HG03108 (cell line): Measurements from ENCODE around the gene CLEC2B.
A peak's percentile ranks its signal among the peaks of the same experiment; 100 is the strongest.

Source experiments
- ATAC-seq: cut with Tn5 transposase; IDR thresholded peaks from one replicate; pipeline ENCODE4 v1.9.1; 2021; ENCODE audit warnings: moderate library complexity; ENCODE audit not compliant: unreplicated experiment

CLEC2B gene

DNA sequence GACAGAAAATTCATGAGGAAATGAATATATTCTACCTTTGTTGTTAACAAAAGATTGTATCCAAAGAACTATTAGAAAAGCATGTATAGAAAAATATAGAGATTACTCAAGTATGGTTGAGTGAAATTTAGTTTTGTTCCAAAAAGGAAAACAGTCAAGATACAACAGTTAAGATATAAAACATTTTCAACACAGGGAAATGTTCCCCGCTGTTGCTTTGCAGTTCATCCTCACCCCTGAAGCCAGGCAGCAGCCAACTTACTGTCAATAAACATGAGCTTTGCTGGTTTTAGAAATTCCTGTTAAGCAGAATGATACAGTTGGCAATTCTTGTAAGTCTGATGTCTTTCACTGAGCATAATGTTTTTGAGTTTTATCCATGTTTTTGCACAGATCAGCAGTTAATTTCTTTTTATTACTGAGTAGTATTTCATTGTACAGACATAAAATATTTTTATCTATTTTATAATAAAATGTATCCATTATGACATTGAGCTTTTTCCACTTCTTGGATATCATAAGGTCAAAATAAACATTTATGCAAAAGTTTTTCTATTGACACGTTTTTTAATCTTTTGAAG, 1.2 kb upstream of the CLEC2B start:
- no peak for ATAC-seq

DNA sequence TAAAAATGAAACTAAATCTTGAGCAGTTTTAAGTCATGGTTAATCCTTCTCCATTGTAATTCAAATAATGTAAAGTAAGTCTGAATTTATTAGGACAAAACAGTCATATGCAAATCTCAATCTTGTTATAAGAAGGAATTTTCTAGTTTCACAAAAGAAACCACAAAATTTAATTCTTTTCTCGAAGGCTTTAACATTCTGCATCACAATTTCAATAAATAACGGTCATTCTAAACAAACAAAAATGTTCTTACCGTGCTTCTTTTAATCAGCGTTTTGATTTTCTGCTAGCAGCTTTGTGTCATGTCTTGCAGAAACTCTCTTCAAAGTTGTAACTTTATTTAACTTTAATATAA, 225 bp downstream of the CLEC2B start:
- no peak for ATAC-seq

DNA sequence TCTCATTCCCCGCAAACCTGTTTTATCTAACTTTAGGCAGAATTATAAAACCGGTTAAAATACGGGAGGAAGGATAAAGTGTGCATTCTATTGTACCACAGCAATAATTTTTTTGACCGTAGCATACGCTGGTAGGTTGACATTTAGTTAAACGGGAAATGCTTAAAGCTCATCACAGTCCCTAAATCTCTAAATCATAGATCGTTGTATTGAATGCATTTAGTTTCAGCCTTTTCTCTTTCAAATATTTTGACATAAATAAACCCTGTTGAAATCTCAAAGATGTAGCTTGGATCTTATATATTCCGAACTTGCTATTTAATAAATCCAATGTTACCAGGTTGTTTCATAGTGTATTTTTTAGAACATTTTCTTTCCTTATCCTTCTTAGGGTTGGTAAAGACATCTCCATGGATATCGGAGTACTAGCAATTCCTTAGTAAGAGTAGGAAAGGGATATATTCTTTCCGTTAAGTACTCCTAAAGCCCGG, 798 bp downstream of the CLEC2B start:
- ATAC-seq, result no peak

DNA sequence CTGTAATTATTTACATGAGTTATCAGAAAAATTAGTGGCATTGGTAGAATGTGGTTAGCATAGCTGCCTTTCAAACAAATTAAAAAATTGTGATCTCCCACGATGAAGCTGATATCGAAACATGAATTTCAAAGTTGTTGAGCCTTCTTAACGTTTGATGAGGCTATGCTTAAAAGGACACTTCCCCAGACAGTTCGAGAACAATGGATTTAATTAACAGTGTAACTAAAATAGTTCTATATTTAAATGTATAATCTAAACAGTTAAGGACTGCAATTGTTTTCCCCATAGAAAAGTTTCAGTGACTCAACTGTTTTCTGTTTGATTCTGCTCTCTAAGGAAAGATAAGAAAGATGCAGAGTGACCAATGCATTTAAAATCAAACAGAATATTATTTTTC, 1.6 kb downstream of the CLEC2B start:
- ATAC-seq, result no peak

DNA sequence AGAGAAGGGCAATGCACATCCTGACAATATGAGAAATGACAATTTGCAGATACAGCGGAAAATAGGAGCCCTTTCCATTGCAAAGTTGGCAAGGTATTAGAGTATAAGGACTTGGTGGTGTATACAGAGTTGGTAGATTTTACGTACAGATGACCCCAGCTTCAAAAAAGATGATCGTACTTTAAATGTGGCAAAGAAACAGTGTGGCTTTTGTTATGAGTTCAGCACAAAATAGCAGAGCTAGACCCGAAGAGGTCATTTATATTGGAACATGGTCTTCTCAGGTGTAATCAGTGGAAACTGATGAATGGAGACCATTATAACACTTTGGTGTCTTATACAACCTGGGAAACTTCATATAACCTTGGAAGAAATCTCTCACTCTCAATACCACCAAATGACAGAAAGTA, 2.3 kb downstream of the CLEC2B start:
- ATAC-seq, result no peak

DNA sequence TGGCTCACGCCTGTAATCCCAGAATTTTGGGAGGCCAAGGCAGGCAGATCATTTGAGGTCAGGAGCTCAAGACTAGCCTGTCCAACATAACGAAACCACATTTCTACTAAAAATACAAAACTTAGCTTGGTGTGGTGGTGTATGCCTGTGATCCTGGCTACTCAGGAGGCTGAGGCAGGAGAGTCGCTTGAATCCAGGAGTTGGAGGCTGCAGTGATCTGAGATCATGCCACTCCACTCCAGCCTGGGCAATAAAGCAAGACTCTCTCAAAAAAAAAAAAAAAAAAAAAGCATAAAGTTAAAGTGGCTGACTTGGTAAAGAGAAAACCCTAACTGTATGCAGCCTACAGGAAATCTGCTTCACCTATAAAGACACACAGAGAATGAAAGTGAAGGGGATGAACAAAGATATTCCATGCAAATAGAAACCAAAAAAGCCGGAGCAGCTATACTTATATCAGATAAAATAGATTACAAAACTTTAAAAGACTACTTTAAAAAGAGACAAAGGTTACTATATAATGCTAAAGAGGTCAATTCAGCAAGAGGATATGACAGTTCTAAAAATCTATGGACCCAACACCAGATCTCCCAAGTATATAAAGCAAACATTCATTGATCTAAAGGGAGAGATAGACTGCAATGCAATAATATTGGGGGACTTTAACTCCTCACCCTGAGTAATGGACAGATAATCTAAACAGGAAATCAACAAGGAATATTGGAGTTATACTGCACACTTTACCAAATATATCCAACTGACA, 4.1 kb downstream of the CLEC2B start:
- no peak for ATAC-seq

DNA sequence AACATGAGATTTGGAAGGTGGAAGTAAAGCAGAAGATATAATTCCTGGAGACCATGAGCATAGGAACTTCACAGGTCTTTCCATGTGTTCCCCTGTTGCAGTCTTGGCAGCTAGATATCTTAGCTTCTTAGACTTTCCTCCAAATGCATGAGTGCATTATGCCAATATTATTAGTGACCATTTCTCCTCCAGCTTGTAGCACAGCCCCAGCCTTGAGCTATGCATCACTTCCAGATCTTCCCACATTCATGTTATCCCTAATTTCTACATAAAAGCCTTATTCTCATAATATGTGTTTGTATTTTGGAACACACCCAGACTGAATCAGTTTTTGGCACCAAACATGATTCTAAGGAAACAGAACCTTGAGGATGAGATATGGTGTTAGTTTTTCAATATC, 11.0 kb downstream of the CLEC2B start:
- no peak for ATAC-seq

DNA sequence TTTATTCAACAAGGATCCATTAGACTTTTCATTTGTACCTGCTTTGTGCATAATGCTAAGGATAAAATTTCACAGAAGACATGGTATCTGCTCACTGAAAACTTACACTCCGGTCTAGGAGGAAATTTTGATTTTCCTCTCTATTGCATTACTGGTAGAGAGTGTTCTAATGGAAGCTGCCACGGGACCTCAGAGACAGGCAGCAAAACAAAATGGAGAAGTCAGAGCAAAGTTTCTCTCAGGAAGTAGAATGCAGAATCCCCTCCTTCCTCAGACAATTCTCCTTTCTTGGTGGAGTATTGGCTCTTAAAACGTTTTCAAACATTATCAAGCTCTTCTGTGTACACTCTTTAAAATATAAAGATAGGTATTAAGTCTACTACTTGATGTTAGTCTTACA, 12.3 kb downstream of the CLEC2B start:
- no peak for ATAC-seq

DNA sequence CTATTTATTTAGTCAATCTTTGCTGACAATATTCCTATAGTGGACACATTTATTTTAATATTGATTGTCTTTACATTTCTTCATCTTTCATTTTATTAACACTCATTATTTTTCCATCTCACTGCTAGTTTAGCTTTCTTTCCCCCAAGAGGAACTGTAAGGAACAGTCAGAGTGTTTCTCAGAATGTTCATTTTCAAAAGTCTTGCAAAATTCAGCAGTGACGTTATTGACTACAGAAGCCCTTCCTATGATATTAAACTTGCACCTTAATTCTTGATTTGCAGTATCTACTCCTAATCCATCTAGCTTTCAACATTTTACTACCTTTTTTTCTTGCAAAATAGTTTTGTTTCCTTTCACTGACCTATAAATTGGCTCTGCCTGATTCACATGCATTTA, 13.0 kb downstream of the CLEC2B start:
- ATAC-seq, result no peak

DNA sequence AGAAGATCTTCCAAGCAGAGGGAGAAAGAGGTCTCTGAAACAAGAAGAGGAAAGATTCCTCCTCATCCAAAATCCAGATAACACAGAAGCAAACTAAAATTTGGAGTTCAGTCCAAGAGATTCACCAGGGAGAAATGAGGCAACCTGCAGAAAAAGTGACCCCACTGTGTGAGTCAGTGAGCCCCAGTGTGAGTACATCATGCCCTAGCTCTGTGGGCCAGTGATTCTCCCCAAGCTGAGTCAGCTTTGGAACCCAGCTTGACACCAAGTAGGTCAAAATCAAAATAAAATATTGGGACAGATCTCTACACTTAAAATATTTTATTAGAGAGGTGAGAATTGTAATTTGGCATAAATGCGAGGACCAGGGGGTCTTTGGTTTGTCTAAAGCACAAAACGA, 17.2 kb downstream of the CLEC2B start:
- no peak for ATAC-seq

DNA sequence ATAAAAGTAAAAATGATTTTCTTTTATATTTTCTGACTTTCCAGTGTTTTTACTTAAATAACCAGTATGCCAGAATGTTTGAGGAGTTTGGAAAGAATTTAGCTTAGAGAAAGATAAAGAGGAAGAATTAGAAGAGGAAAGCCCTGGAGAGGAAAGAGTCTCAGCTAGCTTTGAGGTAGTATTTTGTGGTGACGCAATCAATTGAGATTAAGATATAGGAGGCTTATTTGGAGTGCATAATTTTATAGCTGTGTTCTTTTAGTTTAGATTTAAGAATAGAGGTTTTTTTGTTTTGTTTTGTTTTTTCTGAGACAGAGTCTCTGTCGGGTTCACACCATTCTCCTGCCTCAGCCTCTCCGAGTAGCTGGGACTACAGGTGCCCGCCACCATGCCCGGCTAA, 18.1 kb downstream of the CLEC2B start:
- no peak for ATAC-seq

DNA sequence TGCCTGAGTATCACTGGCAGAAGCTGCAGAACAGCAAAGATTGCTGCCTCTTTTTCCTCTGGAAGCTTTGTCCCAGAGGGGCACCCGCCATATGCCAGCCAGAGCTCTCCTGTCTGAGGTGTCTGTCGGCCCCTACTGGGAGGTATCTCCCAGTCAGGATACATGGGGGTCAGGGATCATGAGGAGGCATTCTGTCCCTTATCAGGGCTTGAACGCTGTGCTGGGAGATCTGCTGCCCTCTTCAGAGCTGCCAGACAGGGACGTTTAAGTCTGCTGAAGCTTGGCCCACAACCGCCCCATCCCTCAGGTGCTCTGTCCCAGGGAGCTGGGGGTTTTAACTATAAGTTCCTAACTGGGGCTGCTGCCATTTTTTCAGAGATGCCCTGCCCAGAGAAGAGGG, 20.3 kb downstream of the CLEC2B start:
- no peak for ATAC-seq

DNA sequence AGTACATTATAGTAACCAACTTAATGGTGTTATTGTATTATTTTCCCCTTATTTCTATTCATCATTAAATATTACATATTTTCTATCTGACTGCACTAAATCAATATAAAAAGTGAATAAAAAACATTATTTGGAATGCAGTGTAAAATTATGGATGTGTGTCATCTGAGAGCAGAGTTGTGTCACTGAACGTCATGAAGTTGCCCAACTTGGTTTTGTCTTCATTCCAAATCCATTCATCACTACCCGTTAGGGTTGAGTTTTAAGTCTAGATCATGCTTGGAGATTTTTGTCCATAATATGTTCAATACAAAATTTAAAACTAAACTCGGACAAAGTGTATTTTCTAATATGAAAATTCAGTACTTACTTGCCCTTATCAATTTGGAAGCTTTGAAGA, 25.7 kb downstream of the CLEC2B start:
- no peak for ATAC-seq

DNA sequence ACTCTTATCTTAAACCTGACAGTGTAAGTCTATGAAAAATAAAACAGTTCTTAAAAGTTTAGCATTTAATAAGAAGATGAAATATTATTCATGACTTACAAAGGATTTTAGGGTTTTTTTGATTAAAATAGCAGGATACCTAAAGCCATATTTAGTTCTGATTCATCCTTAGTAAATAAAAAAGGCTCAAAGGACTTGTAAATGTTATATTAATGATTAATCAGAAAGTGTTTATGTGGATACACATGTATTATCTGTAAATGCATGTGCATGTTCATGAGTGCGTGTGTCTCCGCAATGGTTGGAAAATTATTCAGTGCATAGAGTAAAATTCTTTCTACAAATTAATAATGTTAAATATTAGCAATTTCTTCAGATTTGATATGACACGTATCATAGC, 37.4 kb downstream of the CLEC2B start:
- ATAC-seq, result no peak

DNA sequence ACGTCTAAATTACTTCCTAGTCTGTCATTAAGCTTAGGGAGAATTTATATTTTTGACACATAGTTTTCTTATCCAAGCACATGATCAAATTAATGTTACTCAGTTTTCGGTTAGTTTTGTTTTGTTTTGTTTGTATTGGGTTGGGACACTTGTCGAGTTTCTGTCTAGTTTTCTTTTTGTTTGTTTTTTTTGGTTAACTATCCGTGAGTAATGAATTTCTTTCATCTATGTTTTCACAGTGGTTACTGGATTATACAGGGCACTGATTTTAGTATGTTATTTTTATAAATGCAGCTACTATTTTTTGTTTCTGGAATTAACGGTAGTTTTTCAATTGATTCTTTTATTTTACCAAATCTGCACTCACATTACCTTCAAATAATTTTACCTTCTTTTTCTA, 39.2 kb downstream of the CLEC2B start:
- ATAC-seq, result no peak

DNA sequence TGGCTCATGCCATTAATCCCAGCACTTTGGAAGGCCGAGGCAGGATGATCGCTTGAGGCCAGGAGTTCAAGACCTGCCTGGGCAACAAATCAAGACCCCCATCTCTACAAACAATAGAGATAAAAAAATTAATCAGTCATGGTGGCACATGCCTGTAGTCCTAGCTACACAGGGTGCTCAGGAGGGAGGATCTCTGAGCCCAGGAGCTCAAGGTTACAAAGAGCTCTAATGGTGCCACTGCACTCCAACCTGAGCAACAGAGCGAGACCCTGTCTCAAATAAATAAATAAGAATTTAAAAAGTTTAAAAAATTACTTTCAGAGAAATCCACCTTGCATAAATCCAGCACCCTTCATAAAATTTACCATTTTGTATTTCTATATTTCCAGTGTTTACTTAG, 39.7 kb downstream of the CLEC2B start:
- ATAC-seq, result no peak

DNA sequence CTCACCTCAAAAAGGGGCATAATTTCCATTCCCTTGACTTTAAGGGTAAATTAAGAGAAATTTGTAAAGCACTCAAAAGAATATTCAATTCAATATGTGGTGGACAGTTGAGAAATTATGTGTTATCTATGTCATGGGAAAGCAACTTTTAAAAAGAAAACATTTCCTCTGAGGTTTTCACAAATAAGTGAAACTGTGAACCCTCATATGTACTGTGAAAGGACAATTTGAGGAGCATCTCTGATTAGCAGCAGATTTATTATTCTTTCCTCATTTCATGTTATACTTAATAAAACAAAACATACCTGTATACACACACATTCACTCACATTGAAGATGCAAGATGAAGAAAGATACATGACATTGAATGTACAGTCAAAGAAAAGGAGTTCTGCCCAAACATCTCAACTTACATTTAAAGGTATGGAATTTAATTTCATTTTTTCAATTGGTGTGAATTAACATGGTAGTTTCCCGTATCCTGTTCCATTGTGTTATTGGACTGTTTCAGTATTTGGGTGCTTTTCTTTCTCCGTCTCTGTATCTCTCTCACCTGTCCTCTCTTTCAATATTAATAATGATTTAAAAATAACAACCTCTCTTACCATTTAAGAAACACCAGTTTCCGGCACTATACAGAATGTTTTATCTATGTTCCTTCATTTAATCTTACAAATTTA, 41.8 kb downstream of the CLEC2B start, which contains the start of gene KLRF1:
Gene KLRF1, plus strand, starts transcription at position 273 of the 680 bp plus-strand sequence. Its CDS starts 64 bp downstream, at position 337.
- no peak for ATAC-seq

DNA sequence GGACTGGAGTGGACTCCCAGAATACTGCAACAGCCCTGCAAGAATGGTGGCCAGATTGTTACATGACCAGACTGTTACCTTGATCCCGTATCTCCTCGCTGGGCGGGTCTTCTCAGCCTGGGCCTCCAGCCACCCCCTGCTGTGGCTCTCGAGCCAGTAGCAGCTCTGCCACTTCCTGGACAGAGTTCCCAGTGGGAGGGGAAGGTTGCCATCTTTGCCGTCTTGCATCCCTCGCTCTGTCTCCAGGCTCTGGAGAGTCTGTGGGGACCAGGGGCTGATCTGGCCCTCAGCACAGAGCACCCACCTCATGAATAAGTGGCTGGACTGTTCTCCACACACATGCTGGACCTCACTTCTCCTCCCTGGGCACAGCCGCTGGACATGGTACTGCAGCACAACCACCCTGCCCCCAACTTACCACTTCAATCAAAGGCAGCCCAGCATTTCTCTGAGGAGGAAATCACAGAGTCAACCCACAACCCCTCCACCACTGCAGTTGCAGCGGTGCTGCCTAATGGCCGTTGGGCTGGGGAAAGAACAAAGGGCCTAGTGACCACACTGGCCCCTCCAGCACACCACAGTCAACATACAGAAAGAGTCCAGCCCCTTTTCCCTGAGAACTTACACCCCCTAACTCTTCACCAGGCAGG, 48.7 kb downstream of the CLEC2B start:
- ATAC-seq, result no peak

DNA sequence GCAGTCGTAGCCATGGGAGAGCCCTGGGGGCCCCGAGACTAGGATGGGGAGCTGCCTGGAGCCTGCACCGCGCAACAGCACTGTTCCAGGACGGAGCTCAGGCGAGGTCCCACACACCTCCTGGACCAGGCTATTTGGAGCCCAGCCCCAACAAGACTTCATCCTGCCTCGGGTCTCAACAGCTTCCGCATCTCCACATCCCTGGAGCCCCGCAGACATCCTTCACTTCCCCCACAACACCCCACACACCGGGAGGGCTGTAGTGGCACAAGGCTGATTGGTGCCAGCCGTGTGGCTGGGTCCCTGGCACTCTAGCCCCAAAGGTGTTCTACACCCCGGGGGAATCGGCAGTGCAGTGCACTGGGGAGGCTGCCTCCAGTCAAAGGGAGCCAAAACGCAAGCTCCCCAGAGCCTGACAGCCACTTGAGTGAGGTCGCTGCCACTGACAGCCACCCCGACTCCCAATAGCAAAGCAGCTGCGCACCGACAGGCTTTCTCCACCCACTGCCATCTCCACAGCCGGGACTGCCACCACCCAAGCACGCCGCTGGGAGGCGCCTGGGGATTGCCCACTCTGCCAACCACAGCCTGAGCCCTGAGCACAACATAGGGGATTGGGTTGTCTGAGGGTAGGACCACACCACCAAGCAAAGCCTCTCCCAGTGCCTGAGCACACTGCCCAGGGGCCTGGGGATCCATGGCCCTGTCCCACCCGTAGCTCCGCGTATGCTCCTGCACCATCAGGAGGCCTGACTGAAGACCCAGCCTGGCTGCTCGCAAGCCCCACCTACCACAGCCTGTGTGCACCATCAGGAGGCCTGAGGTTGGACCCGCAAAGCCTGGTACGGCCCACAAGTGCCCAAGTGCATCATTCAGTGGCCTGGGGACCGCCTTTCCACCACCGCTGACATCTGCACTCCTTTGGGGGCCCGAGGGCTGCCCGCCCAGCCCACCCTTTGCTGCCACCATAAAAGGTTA, 55.0 kb downstream of the CLEC2B start:
- peak; percentile 89 for ATAC-seq

DNA sequence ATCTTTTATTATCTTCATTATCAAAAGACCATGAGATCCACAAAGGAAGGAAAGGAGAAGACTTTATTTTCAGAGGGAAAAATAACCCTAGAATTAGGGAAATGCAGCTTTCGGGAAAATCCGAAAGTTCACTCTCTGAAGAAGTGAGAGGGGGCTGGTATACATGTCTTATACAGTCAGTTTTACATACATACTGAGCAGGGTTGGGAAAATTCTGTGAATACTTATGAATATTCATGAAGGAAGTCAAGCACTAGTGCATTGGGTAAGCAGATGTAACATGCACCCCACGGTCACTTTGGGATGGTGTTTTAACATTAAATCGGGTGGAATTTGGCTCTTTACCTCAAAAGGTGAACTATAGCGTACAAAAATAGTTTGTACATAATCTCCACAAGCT, 57.5 kb downstream of the CLEC2B start:
- ATAC-seq, result no peak
